Caco-2 (cell line): ENCODE data around the gene ICA1. TPM values are rescaled to one million over a fixed set of nuclear protein-coding genes. Genes with fewer than 3 reads are reported as not detected.

Source experiments
- BruUV-seq: library from RNA; stranded (reverse); fragments of 400-500 nt; replicated peaks from 2 replicates; lab custom pipeline; 2021; lab: Mats Ljungman, UMichigan
- CTCF ChIA-PET: fragments of 300-600 bp; sonication (Branson Sonifier 250); formaldehyde crosslinking; loops from one replicate; lab custom pipeline; 2022; ENCODE audit warnings: antibody characterized with exemption; lab: Charles Lee
- POLR2A ChIA-PET: fragments of 300-600 bp; sonication (Branson Sonifier 250); formaldehyde crosslinking; loops from one replicate; lab custom pipeline; 2022; ENCODE audit warnings: antibody characterized with exemption; lab: Charles Lee
- DNase-seq, 2 experiments: peaks; one replicate each; pipeline versions ENCODE4 v3.0.0 to v3.0.0-alpha.2; 2020 to 2022
- H3K27me3 ChIP-seq: replicated peaks from 2 replicates; pipeline ENCODE4 v1.6.0; 2011; ENCODE audit warnings: low read length; ENCODE audit not compliant: control insufficient read depth, insufficient read depth
- H3K36me3 ChIP-seq: 2 replicates; pipeline ENCODE4 v1.5.1; 2011; ENCODE audit warnings: low read length; ENCODE audit not compliant: control insufficient read depth, insufficient read depth
- H3K4me1 ChIP-seq: fragments of 250-450 bp; sonication (Bioruptor Pico); 2 replicates; pipeline ENCODE4 v1.5.1; 2020; ENCODE audit warnings: mild to moderate bottlenecking
- H3K4me3 ChIP-seq: 2 replicates; pipeline ENCODE4 v1.5.1; 2011; ENCODE audit warnings: low read depth, mild to moderate bottlenecking, control low read depth, low read length
- H3K9me3 ChIP-seq: fragments of 250-450 bp; sonication (Bioruptor Pico); 2 replicates; pipeline ENCODE4 v1.5.1; 2020; ENCODE audit warnings: mild to moderate bottlenecking, moderate library complexity
- H3K27ac Mint-ChIP-seq: one replicate; pipeline ENCODE4 v1.8.0; 2022; ENCODE audit warnings: mixed read lengths; ENCODE audit not compliant: unreplicated experiment
- H3K27me3 Mint-ChIP-seq: one replicate; pipeline ENCODE4 v1.8.0; 2022; ENCODE audit warnings: mixed read lengths; ENCODE audit not compliant: insufficient read depth, unreplicated experiment
- H3K36me3 Mint-ChIP-seq: one replicate; pipeline ENCODE4 v1.8.0; 2022; ENCODE audit warnings: mild to moderate bottlenecking, mixed read lengths; ENCODE audit not compliant: insufficient read depth, unreplicated experiment
- H3K4me1 Mint-ChIP-seq: one replicate; pipeline ENCODE4 v1.8.0; 2022; ENCODE audit warnings: low read depth, mixed read lengths; ENCODE audit not compliant: unreplicated experiment
- H3K4me3 Mint-ChIP-seq: one replicate; pipeline ENCODE4 v1.8.0; 2022; ENCODE audit warnings: mild to moderate bottlenecking, moderate library complexity, mixed read lengths; ENCODE audit not compliant: unreplicated experiment
- H3K9me3 Mint-ChIP-seq: one replicate; pipeline ENCODE4 v1.8.0; 2022; ENCODE audit warnings: mixed read lengths; ENCODE audit not compliant: unreplicated experiment
- intact Hi-C: fragments of 100-400 bp; cut with micrococcal nuclease; formaldehyde crosslinking; loops from one replicate; pipeline ENCODE4 v1.10.0; 2022; ENCODE audit not compliant: unreplicated experiment
- total RNA-seq: library from RNA; stranded (reverse); gene quantifications from 2 replicates; pipeline ENCODE4 v1.2.3, GENCODE V29; 2022
- TF ChIP-seq, protein P1 (sequence below), 2 experiments: fragments of 200-600 bp in 1 of 2; IDR thresholded peaks; 1 replicate in 1 of 2; 2 replicates in 1 of 2; pipeline versions ENCODE4 v1.5.1 to v1.8.0; 2011 to 2022; ENCODE audit warnings: antibody characterized with exemption in 1 of 2, control low read depth in 1 of 2, inconsistent platforms in 1 of 2, low read depth in 1 of 2, low read length in 1 of 2, mild to moderate bottlenecking in 1 of 2, moderate library complexity in 1 of 2; ENCODE audit not compliant: insufficient read depth in 1 of 2, severe bottlenecking in 1 of 2, unreplicated experiment in 1 of 2

The ICA1 gene
- total RNA-seq, 1 experiment from 2014 or later, result 34.2 TPM

DNA sequence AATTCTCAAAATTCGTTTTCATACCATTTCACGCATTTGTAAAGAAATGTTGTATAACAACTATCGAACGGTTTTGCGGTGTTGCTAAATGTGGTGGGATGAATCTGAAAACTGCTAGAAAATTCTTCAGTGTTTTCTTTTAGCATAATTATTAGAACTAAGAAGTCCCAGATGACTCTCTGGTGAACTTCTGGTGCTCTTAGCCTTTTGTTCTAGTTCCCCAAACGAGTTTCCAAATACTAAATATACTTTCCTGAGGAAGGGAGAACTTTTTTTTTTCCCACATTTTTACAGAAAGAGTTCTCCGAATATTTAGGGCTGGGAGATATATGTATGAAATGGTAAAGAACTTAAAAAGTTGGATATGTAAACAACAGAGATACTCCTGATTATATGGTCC, 82.5 kb downstream of the ICA1 start:
- no peaks in the 10 kb centered on the region for H3K36me3 ChIP-seq
- no peaks in the 10 kb centered on the region for H3K27me3 Mint-ChIP-seq
- TF ChIP-seq, protein P1, sequence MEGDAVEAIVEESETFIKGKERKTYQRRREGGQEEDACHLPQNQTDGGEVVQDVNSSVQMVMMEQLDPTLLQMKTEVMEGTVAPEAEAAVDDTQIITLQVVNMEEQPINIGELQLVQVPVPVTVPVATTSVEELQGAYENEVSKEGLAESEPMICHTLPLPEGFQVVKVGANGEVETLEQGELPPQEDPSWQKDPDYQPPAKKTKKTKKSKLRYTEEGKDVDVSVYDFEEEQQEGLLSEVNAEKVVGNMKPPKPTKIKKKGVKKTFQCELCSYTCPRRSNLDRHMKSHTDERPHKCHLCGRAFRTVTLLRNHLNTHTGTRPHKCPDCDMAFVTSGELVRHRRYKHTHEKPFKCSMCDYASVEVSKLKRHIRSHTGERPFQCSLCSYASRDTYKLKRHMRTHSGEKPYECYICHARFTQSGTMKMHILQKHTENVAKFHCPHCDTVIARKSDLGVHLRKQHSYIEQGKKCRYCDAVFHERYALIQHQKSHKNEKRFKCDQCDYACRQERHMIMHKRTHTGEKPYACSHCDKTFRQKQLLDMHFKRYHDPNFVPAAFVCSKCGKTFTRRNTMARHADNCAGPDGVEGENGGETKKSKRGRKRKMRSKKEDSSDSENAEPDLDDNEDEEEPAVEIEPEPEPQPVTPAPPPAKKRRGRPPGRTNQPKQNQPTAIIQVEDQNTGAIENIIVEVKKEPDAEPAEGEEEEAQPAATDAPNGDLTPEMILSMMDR (IDR thresholded peaks at IDR 0.05; ENCODE audit: insufficient read depth in 1 of 2, low read depth in 1 of 2, low read length in 1 of 2, severe bottlenecking in 1 of 2, unreplicated experiment in 1 of 2), result no peak
- no peaks in the 10 kb centered on the region for H3K27me3 ChIP-seq
- H3K9me3 Mint-ChIP-seq, result no peaks in the 10 kb centered on the region
- no peak overlapping the region for H3K4me3 Mint-ChIP-seq
- no peak overlapping the region for H3K4me3 ChIP-seq
- H3K36me3 Mint-ChIP-seq, result no peaks in the 10 kb centered on the region
- intact Hi-C loops, result no loop called here
- no peak overlapping the region for H3K27ac Mint-ChIP-seq
- peaks cover 9% of the 10 kb centered on the region for H3K4me1 Mint-ChIP-seq
- no peak for DNase-seq
- BruUV-seq, result no TSS peak
- no peaks in the 10 kb centered on the region for H3K9me3 ChIP-seq
- CTCF ChIA-PET, result no interaction called here
- H3K4me1 ChIP-seq, result no peaks in the 10 kb centered on the region
- POLR2A ChIA-PET, result no interaction called here

DNA sequence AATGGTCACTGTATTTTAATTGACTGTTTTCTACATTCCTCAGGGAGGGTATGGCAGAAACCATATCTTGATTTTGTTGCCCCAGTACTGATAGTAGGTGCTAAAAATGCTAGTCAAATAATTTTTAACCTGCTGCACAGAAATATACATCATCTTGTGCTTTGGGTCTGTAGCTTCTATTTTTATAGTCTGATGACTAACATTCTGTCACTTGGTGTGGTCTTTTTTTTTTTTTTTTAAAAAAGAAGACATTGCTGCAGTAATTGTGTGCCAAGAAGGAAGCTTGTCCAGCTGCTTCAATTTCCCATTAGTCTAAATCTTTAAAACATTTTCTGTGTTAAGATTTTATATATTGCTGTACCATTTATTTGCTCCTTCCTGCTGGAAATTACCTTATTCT, 83.6 kb downstream of the ICA1 start:
- no TSS peak for BruUV-seq
- ChIA-PET CTCF (interaction anchor here (0.6 kb wide), 1 partner anchor 12 kb away, joined by 3 read pairs; no protein-coding TSS in a partner anchor), POLR2A (no interaction called here)
- no peaks in the 10 kb centered on the region for H3K36me3 Mint-ChIP-seq
- no peaks in the 10 kb centered on the region for H3K27me3 ChIP-seq
- no peaks in the 10 kb centered on the region for H3K9me3 Mint-ChIP-seq
- H3K9me3 ChIP-seq, result no peaks in the 10 kb centered on the region
- H3K4me1 ChIP-seq, result no peaks in the 10 kb centered on the region
- DNase-seq, result no peak
- no peak overlapping the region for H3K4me3 ChIP-seq
- no peak overlapping the region for H3K27ac Mint-ChIP-seq
- H3K36me3 ChIP-seq, result no peaks in the 10 kb centered on the region
- TF ChIP-seq, protein P1 (IDR thresholded peaks at IDR 0.05; ENCODE audit: insufficient read depth in 1 of 2, low read depth in 1 of 2, low read length in 1 of 2, severe bottlenecking in 1 of 2, unreplicated experiment in 1 of 2), result no peak
- intact Hi-C loops, result no loop called here
- no peak overlapping the region for H3K4me3 Mint-ChIP-seq
- peaks cover 9% of the 10 kb centered on the region for H3K4me1 Mint-ChIP-seq
- no peaks in the 10 kb centered on the region for H3K27me3 Mint-ChIP-seq

DNA sequence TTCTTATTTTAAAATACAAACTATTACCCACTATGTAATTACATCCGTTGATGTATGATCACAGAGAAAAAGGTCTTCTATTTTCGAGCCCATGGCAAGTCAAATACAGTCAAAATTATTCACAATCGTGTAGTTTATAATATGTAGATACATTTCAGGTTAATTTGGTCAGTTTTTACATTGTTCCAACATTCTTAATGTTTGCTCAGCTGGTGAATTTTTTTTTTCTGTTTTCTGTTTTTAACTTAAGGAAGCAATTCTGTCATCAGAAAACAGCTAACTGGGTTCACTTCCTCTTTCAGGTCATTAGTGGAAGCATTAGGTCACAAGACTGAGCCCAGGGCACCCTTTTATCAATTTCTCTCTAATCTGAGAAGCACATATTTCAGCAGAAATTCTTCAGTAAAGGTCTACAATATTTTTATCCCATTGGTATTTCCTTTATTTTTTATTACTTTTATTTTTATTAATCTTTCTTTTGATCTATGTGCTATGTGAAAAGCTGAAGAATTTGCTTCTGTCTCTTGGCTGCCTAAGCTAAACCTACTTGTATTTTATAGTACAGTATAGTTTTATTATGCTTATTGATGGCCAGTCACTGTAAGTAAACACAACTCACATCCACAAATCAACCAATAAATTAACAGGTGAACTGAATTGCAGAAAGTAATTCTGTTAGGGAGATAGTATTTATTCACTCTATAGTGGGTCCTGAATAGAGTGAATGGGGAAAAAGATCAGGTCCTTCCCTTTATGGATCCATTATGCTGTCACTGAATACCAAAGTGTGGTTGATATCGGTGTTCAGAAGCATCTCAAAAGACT, 84.6 kb downstream of the ICA1 start:
- H3K36me3 ChIP-seq, result no peaks in the 10 kb centered on the region
- POLR2A ChIA-PET, result no interaction called here
- Mint-ChIP-seq H3K4me3 (no peak overlapping the region), H3K4me1 (peaks cover 9% of the 10 kb centered on the region), H3K9me3 (no peaks in the 10 kb centered on the region), H3K27me3 (no peaks in the 10 kb centered on the region), H3K27ac (no peak overlapping the region), H3K36me3 (no peaks in the 10 kb centered on the region)
- DNase-seq, result no peak
- no peak overlapping the region for H3K4me3 ChIP-seq
- TF ChIP-seq, protein P1 (IDR thresholded peaks at IDR 0.05; ENCODE audit: insufficient read depth in 1 of 2, low read depth in 1 of 2, low read length in 1 of 2, severe bottlenecking in 1 of 2, unreplicated experiment in 1 of 2), result no peak
- intact Hi-C loops, result no loop called here
- no peaks in the 10 kb centered on the region for H3K9me3 ChIP-seq
- CTCF ChIA-PET, result no interaction called here
- H3K27me3 ChIP-seq, result no peaks in the 10 kb centered on the region
- H3K4me1 ChIP-seq, result no peaks in the 10 kb centered on the region
- BruUV-seq, result no TSS peak
